Hippocampal formation (tissue), 2 donors: ENCODE measurements around the gene CKAP5.

Source experiments
- DNase-seq, 2 donors: peaks; one replicate each; lab custom pipeline; 2025; lab: John Stamatoyannopoulos, UW

Gene CKAP5

DNA sequence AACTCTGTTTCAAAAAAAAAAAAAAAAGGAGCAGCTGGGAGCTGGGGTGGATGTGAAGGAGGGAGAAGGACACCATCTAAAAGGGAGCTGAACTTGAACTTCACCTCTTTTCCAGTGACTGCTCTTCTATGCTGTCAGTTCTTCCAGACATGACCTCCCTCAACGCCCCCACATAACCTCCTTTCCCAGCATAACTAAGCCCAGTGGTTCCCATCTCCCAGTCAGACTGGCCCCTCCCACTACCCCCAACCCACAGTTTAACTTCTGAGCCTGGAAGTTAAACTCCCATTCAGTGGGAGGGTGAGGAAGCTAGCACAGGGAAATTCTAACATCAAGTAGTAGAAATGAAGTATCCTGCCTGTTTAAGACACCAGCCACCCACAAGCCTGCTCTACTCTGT is 147.5 kb downstream of the CKAP5 start:
- DNase-seq: no peak

DNA sequence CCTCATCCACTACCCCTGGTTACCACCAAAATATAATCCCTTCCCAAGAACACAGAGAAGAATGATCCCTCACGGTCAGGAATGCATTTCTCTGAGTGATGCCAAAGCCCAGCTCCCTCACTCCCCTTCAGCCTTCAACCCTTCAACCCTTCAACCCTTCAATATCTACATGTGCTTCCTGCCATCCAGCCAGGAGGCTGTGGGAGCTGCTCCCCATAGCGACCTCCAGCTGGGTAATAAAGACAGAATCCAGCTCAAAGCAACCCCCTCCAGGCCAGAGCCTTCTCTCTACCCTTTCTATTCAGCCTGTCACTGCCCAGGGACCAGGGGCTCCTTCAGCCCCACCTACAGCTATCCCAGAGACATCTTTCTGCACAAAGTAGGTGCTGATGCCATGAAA is 148.4 kb downstream of the CKAP5 start:
- DNase-seq: no peak

DNA sequence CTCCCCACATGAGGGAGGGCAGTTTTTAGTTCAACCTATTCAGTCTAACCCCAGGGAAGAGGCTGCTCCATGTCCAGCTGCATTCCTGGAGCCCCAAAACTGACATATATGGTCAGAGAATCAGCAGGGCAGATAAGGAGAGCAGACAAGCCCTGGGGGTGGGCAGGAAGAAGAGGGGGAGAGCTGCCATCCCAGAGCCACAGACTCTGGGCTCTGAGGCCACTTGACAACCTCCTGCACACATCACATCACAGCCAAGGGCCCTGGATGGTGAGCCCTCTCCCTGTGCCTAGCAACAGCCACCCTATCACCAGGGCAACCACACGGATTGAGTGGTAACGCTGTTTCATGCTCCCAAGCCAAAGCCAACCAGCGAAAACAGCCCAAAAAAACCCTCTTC is 148.8 kb downstream of the CKAP5 start:
- DNase-seq: peak; percentile 58

DNA sequence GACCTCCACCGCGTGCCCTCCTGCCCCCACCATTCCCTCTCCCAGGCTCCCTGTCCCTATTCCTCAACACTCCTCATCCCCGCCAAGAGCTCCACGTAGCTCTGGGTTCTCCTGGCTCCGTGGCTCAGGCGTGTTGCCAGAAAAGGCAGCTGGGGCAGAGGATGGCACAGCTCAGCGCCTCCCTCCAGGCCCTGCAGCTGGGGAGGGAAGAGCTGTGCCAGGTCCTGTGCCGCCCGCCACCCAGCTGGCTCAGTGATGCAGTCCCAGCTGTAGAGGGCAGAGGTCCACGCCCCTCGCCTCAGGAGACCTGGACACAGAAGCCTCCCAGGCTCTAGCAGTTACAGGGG is 149.9 kb downstream of the CKAP5 start:
- DNase-seq: peak; percentile 90 to 93

DNA sequence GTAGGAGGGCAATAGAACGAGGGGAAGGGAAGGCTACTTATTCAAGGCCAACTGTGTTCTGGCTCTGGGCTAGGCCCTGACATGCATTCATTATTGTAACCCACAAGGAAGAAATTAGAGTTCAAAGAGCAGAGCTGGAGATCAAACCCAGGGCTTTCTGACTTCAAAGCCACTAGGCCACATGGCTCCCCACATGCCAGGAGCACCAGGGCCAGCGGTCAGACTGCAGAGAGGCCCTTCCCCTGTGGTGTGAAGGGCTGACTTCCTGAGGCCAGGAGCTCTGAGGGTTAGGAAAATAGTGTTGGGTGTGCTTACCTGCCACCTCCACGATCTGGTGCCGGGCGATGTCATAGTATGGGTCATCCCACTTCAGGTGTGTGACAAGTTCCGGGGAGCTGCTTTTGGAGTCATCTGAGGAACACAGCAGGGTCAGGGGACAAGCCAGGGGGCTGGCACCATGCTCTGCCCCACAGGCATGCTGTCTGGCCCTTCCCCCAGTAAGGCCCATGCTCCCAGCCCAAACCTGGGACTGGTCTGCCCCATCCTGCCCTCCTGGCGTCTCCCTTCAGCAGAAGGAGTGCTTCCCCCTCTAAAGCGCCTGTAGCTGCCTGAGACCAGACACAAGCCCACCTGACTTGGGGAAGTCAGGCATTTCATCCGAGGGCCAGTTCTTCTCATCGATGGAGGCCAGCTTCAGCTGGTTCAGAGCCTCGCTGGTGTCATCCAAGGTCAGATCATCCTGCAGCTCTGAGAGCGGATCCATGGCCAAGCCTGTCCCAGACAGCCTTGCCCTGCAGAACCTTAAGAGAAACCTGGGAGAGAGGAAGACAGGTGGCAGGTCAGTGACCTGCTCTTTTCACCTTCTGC is 150.5 kb downstream of the CKAP5 start:
- DNase-seq: no peak

DNA sequence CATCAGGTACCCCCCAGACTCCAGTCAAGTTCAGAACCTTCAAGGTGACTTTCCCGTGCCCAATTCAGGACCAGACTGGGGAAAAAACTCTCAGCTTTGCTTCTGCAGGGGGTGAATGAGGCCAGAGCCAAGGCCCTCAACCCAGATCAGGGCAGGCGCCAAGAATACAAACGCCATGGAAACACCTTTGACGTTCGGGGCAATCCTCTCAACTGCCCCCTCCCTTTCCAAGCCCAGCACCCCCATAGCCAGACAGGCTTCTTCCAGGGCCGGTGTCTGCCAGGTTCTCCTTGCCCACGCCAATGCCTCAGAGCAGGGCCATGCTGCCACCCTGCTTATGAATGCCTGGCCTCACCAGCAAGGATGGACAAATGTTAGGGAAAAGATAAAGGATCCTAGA is 151.5 kb downstream of the CKAP5 start:
- DNase-seq: no peak

DNA sequence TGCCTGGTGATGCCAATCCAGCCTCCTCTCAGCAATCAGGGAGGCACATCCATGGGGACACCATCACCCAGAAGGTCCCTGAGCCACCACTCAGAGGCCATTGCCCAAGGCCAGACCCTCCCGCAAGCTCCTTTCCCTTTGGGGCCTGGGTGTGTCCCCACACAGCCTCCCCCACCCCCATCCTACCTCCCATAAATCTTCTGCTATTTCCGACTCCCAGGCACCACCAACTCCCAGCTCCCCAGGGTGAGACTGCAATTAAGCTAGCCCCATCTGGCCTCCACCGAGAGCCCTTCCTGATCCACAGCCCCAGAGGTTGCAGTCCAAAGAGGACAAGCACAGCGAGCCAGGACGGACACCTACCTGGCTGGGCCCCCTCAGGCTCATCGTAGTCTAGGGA is 152.0 kb downstream of the CKAP5 start:
- DNase-seq: no peak

DNA sequence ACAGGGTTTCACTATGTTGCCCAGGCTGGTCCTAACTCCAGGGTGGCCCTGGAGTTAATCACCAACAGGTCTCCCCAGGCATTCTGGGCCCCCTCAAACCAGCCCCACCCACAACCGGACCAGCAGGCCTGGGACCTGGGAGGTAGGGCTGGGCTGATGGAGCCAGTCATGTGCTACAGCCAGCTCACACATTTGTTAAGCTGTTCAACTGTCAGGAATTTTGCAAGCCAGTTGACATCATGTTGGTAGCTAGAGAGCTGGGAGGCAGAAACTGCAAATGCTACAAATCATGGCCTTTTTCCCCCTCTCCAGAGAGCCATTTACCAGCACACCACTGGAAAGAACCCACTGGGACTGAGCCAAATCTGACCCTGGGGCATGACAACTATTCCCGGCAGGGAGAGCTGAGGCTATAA is 152.5 kb downstream of the CKAP5 start:
- DNase-seq: no peak
